ENCODE results near the gene SCAP.

SCAP gene

GRCh38 chr3:47430606-47431005 is 45.1 kb downstream of the SCAP start:
- DNase-seq = no peak

- DNase-seq = no peak
Measured at GRCh38 chr3:47429476-47430270, 46.1 kb downstream of the SCAP start.

- DNase-seq = peak; percentile 76
Measured at GRCh38 chr3:47428662-47429061, 47.1 kb downstream of the SCAP start.

GRCh38 chr3:47427866-47428265 is 47.9 kb downstream of the SCAP start:
- DNase-seq = no peak

GRCh38 chr3:47425959-47426358 is 49.8 kb downstream of the SCAP start:
- DNase-seq = no peak

- no peak for DNase-seq
Measured at GRCh38 chr3:47425383-47425778, 50.4 kb downstream of the SCAP start.

- no peak for DNase-seq
Measured at GRCh38 chr3:47424434-47425382, 51.0 kb downstream of the SCAP start.

GRCh38 chr3:47423548-47424145 is 52.1 kb downstream of the SCAP start:
- no peak for DNase-seq

- DNase-seq = no peak
Measured at GRCh38 chr3:47422743-47423142, 53.0 kb downstream of the SCAP start.

- peak; percentile 80 for DNase-seq
Measured at GRCh38 chr3:47421741-47422649, 53.7 kb downstream of the SCAP start.

GRCh38 chr3:47420511-47421484 is 54.9 kb downstream of the SCAP start:
- peak; percentile 97 for DNase-seq

- DNase-seq = no peak
Measured at GRCh38 chr3:47420044-47420430, 55.7 kb downstream of the SCAP start.

GRCh38 chr3:47419083-47420043 is 56.4 kb downstream of the SCAP start:
- DNase-seq = no peak

- peak; percentile 41 for DNase-seq
Measured at GRCh38 chr3:47418167-47419082, 57.3 kb downstream of the SCAP start.

- DNase-seq = no peak
Measured at GRCh38 chr3:47416041-47416440, 59.7 kb downstream of the SCAP start.

GRCh38 chr3:47414666-47415587 is 60.8 kb downstream of the SCAP start:
- DNase-seq = no peak

- DNase-seq = no peak
Measured at GRCh38 chr3:47414161-47414564, 61.6 kb downstream of the SCAP start.

GRCh38 chr3:47413751-47414150 is 62.0 kb downstream of the SCAP start:
- DNase-seq = no peak
